Glutamatergic neuron (in vitro differentiated cells): Measurements from ENCODE around the gene PHF13. TPM values are rescaled to one million over a fixed set of nuclear protein-coding genes. Genes with fewer than 3 reads are reported as not detected.

Source experiments
- DNase-seq: peaks from one replicate; pipeline ENCODE4 v3.0.0; 2022
- H3K27ac Mint-ChIP-seq: one replicate; pipeline ENCODE4 v1.8.0; 2020; ENCODE audit warnings: mild to moderate bottlenecking, mixed read lengths, inconsistent platforms; ENCODE audit not compliant: unreplicated experiment
- H3K27me3 Mint-ChIP-seq: one replicate; pipeline ENCODE4 v1.8.0; 2020; ENCODE audit warnings: mild to moderate bottlenecking, moderate library complexity, mixed read lengths, inconsistent platforms; ENCODE audit not compliant: unreplicated experiment
- H3K36me3 Mint-ChIP-seq: one replicate; pipeline ENCODE4 v1.8.0; 2020; ENCODE audit warnings: mild to moderate bottlenecking, mixed read lengths, inconsistent platforms; ENCODE audit not compliant: unreplicated experiment
- H3K4me1 Mint-ChIP-seq: one replicate; pipeline ENCODE4 v1.8.0; 2020; ENCODE audit warnings: mild to moderate bottlenecking, low read depth, mixed read lengths, inconsistent platforms; ENCODE audit not compliant: unreplicated experiment
- H3K4me3 Mint-ChIP-seq: one replicate; pipeline ENCODE4 v1.8.0; 2020; ENCODE audit warnings: mild to moderate bottlenecking, mixed read lengths, inconsistent platforms; ENCODE audit not compliant: unreplicated experiment
- H3K9me3 Mint-ChIP-seq: one replicate; pipeline ENCODE4 v1.8.0; 2020; ENCODE audit warnings: mild to moderate bottlenecking, moderate library complexity, mixed read lengths, inconsistent platforms; ENCODE audit not compliant: unreplicated experiment
- total RNA-seq: library from RNA; stranded (reverse); fragmentation: NEBNext Ultra II Directional; extraction: Animal tissue kit (Norgen Biotek cat#: 25700); gene quantifications from one replicate; pipeline ENCODE4 v1.2.1, GENCODE V29; 2021; ENCODE audit not compliant: unreplicated experiment
- TF ChIP-seq, protein P1 (sequence below): fragments of 200-600 bp; sonication (generic); IDR thresholded peaks from one replicate; pipeline ENCODE4 v1.5.0; 2021; ENCODE audit not compliant: partially characterized antibody, unreplicated experiment

The PHF13 gene
- total RNA-seq, 1 donor from 2014 or later, result 13.2 TPM

DNA sequence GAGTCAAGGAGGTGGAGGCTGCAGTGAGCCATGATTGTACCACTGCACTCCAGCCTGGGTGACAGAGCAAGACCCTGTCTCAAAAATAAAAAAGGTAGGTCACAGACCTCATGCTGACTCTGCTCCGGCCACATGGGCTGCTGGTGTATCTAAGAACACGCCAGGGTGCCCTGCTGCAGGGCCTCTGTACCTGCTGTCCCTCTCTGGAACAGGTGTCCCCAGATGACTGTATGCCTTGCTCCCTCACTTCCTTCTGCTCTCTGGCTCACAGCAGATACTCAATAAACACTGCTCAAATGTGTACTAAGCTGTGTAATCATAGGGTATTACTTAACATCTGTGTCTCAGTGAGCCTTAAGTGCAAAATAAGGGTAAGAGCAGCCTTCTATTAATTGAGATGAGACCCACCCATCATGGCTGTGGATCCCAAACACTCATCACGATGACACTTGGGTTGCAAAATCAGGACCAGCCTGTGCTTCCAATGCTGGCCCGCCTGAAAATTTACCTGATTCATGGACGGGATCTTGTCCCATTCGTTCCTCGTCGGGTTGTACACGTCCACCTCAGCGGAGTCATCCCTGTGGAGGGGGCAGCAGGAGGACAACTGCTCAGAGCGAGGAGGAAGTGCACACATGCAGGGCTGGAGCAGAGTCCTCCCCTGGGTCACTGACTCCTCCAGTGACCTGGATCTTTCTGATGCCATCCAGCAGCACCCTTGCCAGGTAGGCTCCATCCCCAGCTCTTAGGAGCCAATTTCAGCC, 18.4 kb upstream of the PHF13 start:
- no peak overlapping the region for H3K4me3 Mint-ChIP-seq
- no peaks in the 10 kb centered on the region for H3K36me3 Mint-ChIP-seq
- peaks cover 4% of the 10 kb centered on the region for H3K27me3 Mint-ChIP-seq
- DNase-seq, result no peak
- no peak overlapping the region for H3K27ac Mint-ChIP-seq
- TF ChIP-seq, protein P1, sequence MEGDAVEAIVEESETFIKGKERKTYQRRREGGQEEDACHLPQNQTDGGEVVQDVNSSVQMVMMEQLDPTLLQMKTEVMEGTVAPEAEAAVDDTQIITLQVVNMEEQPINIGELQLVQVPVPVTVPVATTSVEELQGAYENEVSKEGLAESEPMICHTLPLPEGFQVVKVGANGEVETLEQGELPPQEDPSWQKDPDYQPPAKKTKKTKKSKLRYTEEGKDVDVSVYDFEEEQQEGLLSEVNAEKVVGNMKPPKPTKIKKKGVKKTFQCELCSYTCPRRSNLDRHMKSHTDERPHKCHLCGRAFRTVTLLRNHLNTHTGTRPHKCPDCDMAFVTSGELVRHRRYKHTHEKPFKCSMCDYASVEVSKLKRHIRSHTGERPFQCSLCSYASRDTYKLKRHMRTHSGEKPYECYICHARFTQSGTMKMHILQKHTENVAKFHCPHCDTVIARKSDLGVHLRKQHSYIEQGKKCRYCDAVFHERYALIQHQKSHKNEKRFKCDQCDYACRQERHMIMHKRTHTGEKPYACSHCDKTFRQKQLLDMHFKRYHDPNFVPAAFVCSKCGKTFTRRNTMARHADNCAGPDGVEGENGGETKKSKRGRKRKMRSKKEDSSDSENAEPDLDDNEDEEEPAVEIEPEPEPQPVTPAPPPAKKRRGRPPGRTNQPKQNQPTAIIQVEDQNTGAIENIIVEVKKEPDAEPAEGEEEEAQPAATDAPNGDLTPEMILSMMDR, result no peak
- H3K9me3 Mint-ChIP-seq, result peaks cover 4% of the 10 kb centered on the region
- peaks cover 7% of the 10 kb centered on the region for H3K4me1 Mint-ChIP-seq

DNA sequence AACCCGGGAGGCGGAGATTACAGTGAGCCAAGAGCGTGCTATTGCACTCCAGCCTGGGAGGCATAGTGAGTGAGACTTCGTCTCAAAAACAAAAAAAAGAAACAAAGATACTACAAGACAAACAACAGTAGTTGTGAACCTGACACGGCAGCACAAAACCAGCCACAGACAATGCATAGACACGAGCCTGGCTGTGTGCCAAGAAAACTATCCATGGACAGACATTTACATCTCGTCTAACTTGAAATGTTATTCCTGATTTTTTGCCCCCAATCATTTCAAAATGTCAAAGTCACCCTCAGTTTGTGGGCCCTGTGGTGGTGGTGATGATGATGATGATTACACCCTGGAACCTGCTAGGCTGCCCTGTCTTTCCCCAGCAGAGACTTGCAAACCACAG, 17.2 kb upstream of the PHF13 start:
- peaks cover 5% of the 10 kb centered on the region for H3K27me3 Mint-ChIP-seq
- peaks cover 15% of the 10 kb centered on the region for H3K4me1 Mint-ChIP-seq
- peaks cover 10% of the 10 kb centered on the region for H3K9me3 Mint-ChIP-seq
- no peak overlapping the region for H3K4me3 Mint-ChIP-seq
- TF ChIP-seq, protein P1, result no peak
- H3K36me3 Mint-ChIP-seq, result no peaks in the 10 kb centered on the region
- no peak for DNase-seq
- no peak overlapping the region for H3K27ac Mint-ChIP-seq

DNA sequence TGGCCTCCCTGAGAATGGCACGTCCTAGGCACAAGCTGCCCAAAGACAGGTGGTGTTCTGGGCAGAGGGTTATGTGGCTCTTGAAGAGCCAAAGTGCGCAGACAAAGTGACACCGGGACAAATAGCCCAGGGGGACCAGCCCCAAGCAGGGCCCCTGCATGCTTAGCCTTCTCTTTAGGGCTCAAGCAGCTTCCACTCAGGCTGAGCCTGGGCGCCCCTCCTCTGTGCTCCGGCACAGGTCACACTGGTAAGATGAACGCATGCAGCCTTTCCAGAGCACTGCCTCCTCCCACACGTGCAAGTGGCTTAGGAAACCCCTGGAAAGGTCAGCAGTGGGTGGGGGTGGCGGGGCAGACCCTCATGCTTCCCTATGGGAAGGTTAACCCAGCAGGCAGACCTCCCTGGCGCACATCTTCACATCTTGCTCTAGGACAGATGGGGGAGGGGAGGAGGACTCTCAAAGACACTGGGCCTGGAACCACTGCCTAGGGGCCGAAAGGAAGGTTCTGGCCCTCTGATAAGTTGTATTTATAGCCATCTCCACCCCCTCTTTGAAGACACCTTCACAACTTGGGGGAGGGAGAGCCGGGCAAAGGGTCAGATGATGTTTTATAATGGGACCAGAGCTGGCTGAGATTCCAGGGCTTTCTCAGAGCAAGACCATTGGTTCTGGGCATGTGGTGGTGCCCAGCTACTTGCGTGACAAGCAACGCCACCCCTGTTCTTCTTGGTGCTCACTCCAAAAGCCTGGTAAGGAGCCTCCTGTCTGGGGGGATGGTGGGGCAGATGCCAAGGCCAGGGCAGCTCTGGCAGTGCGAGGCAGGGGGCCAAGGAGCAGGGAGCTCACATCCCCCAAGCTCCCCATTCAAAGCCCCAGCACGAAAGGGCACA, 16.4 kb upstream of the PHF13 start:
- TF ChIP-seq, protein P1, result no peak
- Mint-ChIP-seq H3K4me1 (peaks cover 13% of the 10 kb centered on the region), H3K9me3 (peaks cover 10% of the 10 kb centered on the region), H3K4me3 (no peak overlapping the region), H3K36me3 (no peaks in the 10 kb centered on the region), H3K27ac (no peak overlapping the region), H3K27me3 (peaks cover 5% of the 10 kb centered on the region)
- DNase-seq, result no peak

DNA sequence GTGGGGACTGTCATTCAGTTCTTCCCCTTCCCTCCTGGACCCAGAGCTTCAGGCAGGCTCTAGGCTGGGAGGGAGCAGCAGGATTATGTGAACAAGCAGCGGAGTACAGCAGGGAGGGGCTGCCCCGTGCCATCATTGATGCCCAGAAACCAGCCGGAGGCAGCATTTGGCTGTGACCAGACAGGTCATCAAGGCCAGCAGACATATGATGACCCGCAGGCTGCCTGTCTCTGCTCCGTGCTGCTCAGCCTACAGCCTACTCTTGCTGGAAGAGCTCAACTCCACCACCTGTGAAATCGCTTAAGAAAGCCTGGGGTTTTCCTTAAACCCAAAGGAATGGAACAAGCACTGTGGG, 15.8 kb upstream of the PHF13 start:
- Mint-ChIP-seq H3K27me3 (peaks cover 8% of the 10 kb centered on the region), H3K36me3 (no peaks in the 10 kb centered on the region), H3K27ac (no peak overlapping the region), H3K9me3 (peaks cover 10% of the 10 kb centered on the region), H3K4me3 (no peak overlapping the region), H3K4me1 (peaks cover 13% of the 10 kb centered on the region)
- DNase-seq, result no peak
- TF ChIP-seq, protein P1, result no peak
